ENCODE measurements around the gene EGFLAM.

- TF ChIP-seq, protein P1, sequence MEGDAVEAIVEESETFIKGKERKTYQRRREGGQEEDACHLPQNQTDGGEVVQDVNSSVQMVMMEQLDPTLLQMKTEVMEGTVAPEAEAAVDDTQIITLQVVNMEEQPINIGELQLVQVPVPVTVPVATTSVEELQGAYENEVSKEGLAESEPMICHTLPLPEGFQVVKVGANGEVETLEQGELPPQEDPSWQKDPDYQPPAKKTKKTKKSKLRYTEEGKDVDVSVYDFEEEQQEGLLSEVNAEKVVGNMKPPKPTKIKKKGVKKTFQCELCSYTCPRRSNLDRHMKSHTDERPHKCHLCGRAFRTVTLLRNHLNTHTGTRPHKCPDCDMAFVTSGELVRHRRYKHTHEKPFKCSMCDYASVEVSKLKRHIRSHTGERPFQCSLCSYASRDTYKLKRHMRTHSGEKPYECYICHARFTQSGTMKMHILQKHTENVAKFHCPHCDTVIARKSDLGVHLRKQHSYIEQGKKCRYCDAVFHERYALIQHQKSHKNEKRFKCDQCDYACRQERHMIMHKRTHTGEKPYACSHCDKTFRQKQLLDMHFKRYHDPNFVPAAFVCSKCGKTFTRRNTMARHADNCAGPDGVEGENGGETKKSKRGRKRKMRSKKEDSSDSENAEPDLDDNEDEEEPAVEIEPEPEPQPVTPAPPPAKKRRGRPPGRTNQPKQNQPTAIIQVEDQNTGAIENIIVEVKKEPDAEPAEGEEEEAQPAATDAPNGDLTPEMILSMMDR (conservative IDR thresholded peaks at IDR 0.05; ENCODE audit: low read depth, low read length): no peak
- TF ChIP-seq, protein P2, sequence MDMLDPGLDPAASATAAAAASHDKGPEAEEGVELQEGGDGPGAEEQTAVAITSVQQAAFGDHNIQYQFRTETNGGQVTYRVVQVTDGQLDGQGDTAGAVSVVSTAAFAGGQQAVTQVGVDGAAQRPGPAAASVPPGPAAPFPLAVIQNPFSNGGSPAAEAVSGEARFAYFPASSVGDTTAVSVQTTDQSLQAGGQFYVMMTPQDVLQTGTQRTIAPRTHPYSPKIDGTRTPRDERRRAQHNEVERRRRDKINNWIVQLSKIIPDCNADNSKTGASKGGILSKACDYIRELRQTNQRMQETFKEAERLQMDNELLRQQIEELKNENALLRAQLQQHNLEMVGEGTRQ (IDR thresholded peaks at IDR 0.05; ENCODE audit: low read depth, low read length): no peak
- TF ChIP-seq POLR2A (IDR thresholded peaks at IDR 0.05; ENCODE audit: low read depth, low read length): no peak
These were observed 192.8 kb downstream of the EGFLAM start for GRCh38 chr5:38451074-38451725.

Data from IMR-90 (cell line).